Subcutaneous abdominal adipose tissue (tissue), 5 donors: ENCODE data around the gene C3orf20.

ENCODE experiments used
- H3K27ac ChIP-seq: one replicate; pipeline ENCODE4 v1.7.0; 2013; ENCODE audit warnings: low read depth, mild to moderate bottlenecking, inconsistent platforms, low read length, moderate library complexity
- H3K27me3 ChIP-seq, 5 donors: one replicate each; pipeline ENCODE4 v1.7.0; 2013; ENCODE audit warnings: low read length in 5 of 5, inconsistent platforms in 1 of 5; ENCODE audit not compliant: control insufficient read depth in 5 of 5, insufficient read depth in 4 of 5
- H3K36me3 ChIP-seq, 5 donors: one replicate each; pipeline ENCODE4 v1.7.0; 2013; ENCODE audit warnings: low read length in 5 of 5; ENCODE audit not compliant: control insufficient read depth in 5 of 5, insufficient read depth in 5 of 5
- H3K4me1 ChIP-seq, 5 donors: one replicate each; pipeline ENCODE4 v1.7.0; 2013; ENCODE audit warnings: low read length in 5 of 5, mild to moderate bottlenecking in 3 of 5, moderate library complexity in 1 of 5; ENCODE audit not compliant: control insufficient read depth in 5 of 5, insufficient read depth in 5 of 5
- H3K4me3 ChIP-seq, 5 donors: one replicate each; pipeline ENCODE4 v1.7.0; 2013; ENCODE audit warnings: low read length in 5 of 5, low read depth in 1 of 5
- H3K9ac ChIP-seq, 5 donors: one replicate each; pipeline ENCODE4 v1.7.0; 2013; ENCODE audit warnings: low read length in 5 of 5, mild to moderate bottlenecking in 4 of 5, moderate library complexity in 3 of 5
- H3K9me3 ChIP-seq, 5 donors: one replicate each; pipeline ENCODE4 v1.7.0; 2013; ENCODE audit warnings: low read length in 5 of 5; ENCODE audit not compliant: control insufficient read depth in 5 of 5
- donor health status: healthy.
- donor health status: healthy.
- donor health status: healthy.
- donor health status: healthy.
- donor health status: healthy.

The C3orf20 gene

GRCh38 chr3:14769544-14770325 is 94.8 kb downstream of the C3orf20 start:
- H3K4me3 ChIP-seq: no peak overlapping the region
- no peak overlapping the region for H3K27ac ChIP-seq
- H3K36me3 ChIP-seq: no peaks in the 10 kb centered on the region
- no peaks in the 10 kb centered on the region for H3K27me3 ChIP-seq
- H3K9ac ChIP-seq: no peak overlapping the region
- H3K4me1 ChIP-seq: no peaks in the 10 kb centered on the region
- H3K9me3 ChIP-seq: no peaks in the 10 kb centered on the region

- H3K36me3 ChIP-seq: no peaks in the 10 kb centered on the region
- H3K4me3 ChIP-seq: no peak overlapping the region
- no peaks in the 10 kb centered on the region for H3K4me1 ChIP-seq
- no peaks in the 10 kb centered on the region for H3K9me3 ChIP-seq
- H3K27me3 ChIP-seq: no peaks in the 10 kb centered on the region
- no peak overlapping the region for H3K27ac ChIP-seq
- no peak overlapping the region for H3K9ac ChIP-seq
Observed at GRCh38 chr3:14770591-14770990, 95.7 kb downstream of the C3orf20 start.

- Histone ChIP-seq H3K9ac (no peak overlapping the region), H3K27me3 (no peaks in the 10 kb centered on the region), H3K4me1 (no peaks in the 10 kb centered on the region), H3K9me3 (no peaks in the 10 kb centered on the region), H3K4me3 (no peak overlapping the region), H3K27ac (no peak overlapping the region), H3K36me3 (no peaks in the 10 kb centered on the region)
Observed at GRCh38 chr3:14771593-14772497, 96.9 kb downstream of the C3orf20 start.

GRCh38 chr3:14772533-14773138 is 97.7 kb downstream of the C3orf20 start:
- H3K9me3 ChIP-seq: no peaks in the 10 kb centered on the region
- H3K27ac ChIP-seq: no peak overlapping the region
- no peaks in the 10 kb centered on the region for H3K36me3 ChIP-seq
- no peaks in the 10 kb centered on the region for H3K4me1 ChIP-seq
- no peak overlapping the region for H3K4me3 ChIP-seq
- H3K27me3 ChIP-seq: no peaks in the 10 kb centered on the region
- no peak overlapping the region for H3K9ac ChIP-seq

- H3K27me3 ChIP-seq: no peaks in the 10 kb centered on the region
- no peak overlapping the region for H3K27ac ChIP-seq
- H3K4me3 ChIP-seq: no peak overlapping the region
- no peaks in the 10 kb centered on the region for H3K36me3 ChIP-seq
- no peak overlapping the region for H3K9ac ChIP-seq
- H3K4me1 ChIP-seq: no peaks in the 10 kb centered on the region
- H3K9me3 ChIP-seq: peaks cover 0 to 1% (median 0%) of the 10 kb centered on the region in 5 donors
Observed at GRCh38 chr3:14773281-14773680, 98.3 kb downstream of the C3orf20 start.

GRCh38 chr3:14773691-14774128 is 98.8 kb downstream of the C3orf20 start:
- Histone ChIP-seq H3K27ac (no peak overlapping the region), H3K9me3 (peaks cover 0 to 3% (median 2%) of the 10 kb centered on the region in 5 donors), H3K4me1 (no peaks in the 10 kb centered on the region)

GRCh38 chr3:14774431-14774830 is 99.5 kb downstream of the C3orf20 start:
- Histone ChIP-seq H3K36me3 (no peaks in the 10 kb centered on the region), H3K27ac (no peak overlapping the region), H3K4me1 (no peaks in the 10 kb centered on the region), H3K9ac (no peak overlapping the region), H3K27me3 (no peaks in the 10 kb centered on the region), H3K9me3 (peaks cover 0 to 8% (median 3%) of the 10 kb centered on the region in 5 donors), H3K4me3 (no peak overlapping the region)

More at GRCh38 chr3:14773691-14774128, 98.8 kb downstream of the C3orf20 start:
- Histone ChIP-seq H3K36me3 (no peaks in the 10 kb centered on the region), H3K4me3 (no peak overlapping the region), H3K27me3 (no peaks in the 10 kb centered on the region), H3K9ac (no peak overlapping the region)

GRCh38 chr3:14775011-14775410 is 100.1 kb downstream of the C3orf20 start:
- no peak overlapping the region for H3K9ac ChIP-seq
- H3K4me1 ChIP-seq: no peaks in the 10 kb centered on the region
- no peak overlapping the region for H3K4me3 ChIP-seq
- H3K27ac ChIP-seq: no peak overlapping the region
- peaks cover 0 to 8% (median 3%) of the 10 kb centered on the region in 5 donors for H3K9me3 ChIP-seq
- no peaks in the 10 kb centered on the region for H3K27me3 ChIP-seq
- H3K36me3 ChIP-seq: no peaks in the 10 kb centered on the region

- Histone ChIP-seq H3K9ac (no peak overlapping the region), H3K27me3 (no peaks in the 10 kb centered on the region), H3K4me3 (no peak overlapping the region), H3K36me3 (no peaks in the 10 kb centered on the region), H3K4me1 (no peaks in the 10 kb centered on the region), H3K27ac (no peak overlapping the region), H3K9me3 (peaks cover 0 to 8% (median 3%) of the 10 kb centered on the region in 5 donors)
Observed at GRCh38 chr3:14775563-14775962, 100.6 kb downstream of the C3orf20 start.
